Measurements from ENCODE around the gene INPP4B.

The INPP4B gene

GRCh38 chr4:142101401-142101800 is 744.7 kb downstream of the INPP4B start:
- Histone ChIP-seq H3K9ac (no peak overlapping the region), H3K27me3 (ENCODE audit: insufficient read depth, low read depth) (no peaks in the 10 kb centered on the region), H3K4me1 (ENCODE audit: low read depth, poor library complexity, severe bottlenecking) (no peaks in the 10 kb centered on the region), H3K36me3 (ENCODE audit: insufficient read depth) (no peaks in the 10 kb centered on the region), H3K4me2 (no peak overlapping the region), H3K79me2 (ENCODE audit: insufficient read depth, low read depth) (no peaks in the 10 kb centered on the region), H4K20me1 (ENCODE audit: insufficient read depth) (no peaks in the 10 kb centered on the region), H3K27ac (no peak overlapping the region), H2AFZ (ENCODE audit: low read depth) (no peak overlapping the region), H3K4me3 (IDR thresholded peaks at IDR 0.05; ENCODE audit: insufficient read depth, low read depth, low read length) (no peak overlapping the region)
- no peak for TF ChIP-seq CTCF (conservative IDR thresholded peaks at IDR 0.05; ENCODE audit: low read depth, low read length)

GRCh38 chr4:142100941-142101340 is 745.2 kb downstream of the INPP4B start:
- TF ChIP-seq CTCF (conservative IDR thresholded peaks at IDR 0.05; ENCODE audit: low read depth, low read length), result no peak
- H3K4me2 ChIP-seq, result no peak overlapping the region
- H3K79me2 ChIP-seq (ENCODE audit: insufficient read depth, low read depth), result no peaks in the 10 kb centered on the region
- H3K27me3 ChIP-seq (ENCODE audit: insufficient read depth, low read depth), result no peaks in the 10 kb centered on the region
- no peak overlapping the region for H2AFZ ChIP-seq (ENCODE audit: low read depth)
- no peaks in the 10 kb centered on the region for H3K36me3 ChIP-seq (ENCODE audit: insufficient read depth)
- no peak overlapping the region for H3K27ac ChIP-seq
- H3K4me1 ChIP-seq (ENCODE audit: low read depth, poor library complexity, severe bottlenecking), result no peaks in the 10 kb centered on the region
- H3K4me3 ChIP-seq (IDR thresholded peaks at IDR 0.05; ENCODE audit: insufficient read depth, low read depth, low read length), result no peak overlapping the region
- H3K9ac ChIP-seq, result no peak overlapping the region
- H4K20me1 ChIP-seq (ENCODE audit: insufficient read depth), result no peaks in the 10 kb centered on the region

- H3K27ac ChIP-seq, result no peak overlapping the region
- no peak overlapping the region for H3K4me3 ChIP-seq (IDR thresholded peaks at IDR 0.05; ENCODE audit: insufficient read depth, low read depth, low read length)
- H4K20me1 ChIP-seq (ENCODE audit: insufficient read depth), result no peaks in the 10 kb centered on the region
- no peak for TF ChIP-seq CTCF (conservative IDR thresholded peaks at IDR 0.05; ENCODE audit: low read depth, low read length)
- H3K36me3 ChIP-seq (ENCODE audit: insufficient read depth), result no peaks in the 10 kb centered on the region
- H3K27me3 ChIP-seq (ENCODE audit: insufficient read depth, low read depth), result no peaks in the 10 kb centered on the region
- H3K9ac ChIP-seq, result no peak overlapping the region
- H3K4me2 ChIP-seq, result no peak overlapping the region
- H3K4me1 ChIP-seq (ENCODE audit: low read depth, poor library complexity, severe bottlenecking), result no peaks in the 10 kb centered on the region
- no peak overlapping the region for H2AFZ ChIP-seq (ENCODE audit: low read depth)
- no peaks in the 10 kb centered on the region for H3K79me2 ChIP-seq (ENCODE audit: insufficient read depth, low read depth)
Measured at GRCh38 chr4:142098900-142099545, 747.1 kb downstream of the INPP4B start.

DNA sequence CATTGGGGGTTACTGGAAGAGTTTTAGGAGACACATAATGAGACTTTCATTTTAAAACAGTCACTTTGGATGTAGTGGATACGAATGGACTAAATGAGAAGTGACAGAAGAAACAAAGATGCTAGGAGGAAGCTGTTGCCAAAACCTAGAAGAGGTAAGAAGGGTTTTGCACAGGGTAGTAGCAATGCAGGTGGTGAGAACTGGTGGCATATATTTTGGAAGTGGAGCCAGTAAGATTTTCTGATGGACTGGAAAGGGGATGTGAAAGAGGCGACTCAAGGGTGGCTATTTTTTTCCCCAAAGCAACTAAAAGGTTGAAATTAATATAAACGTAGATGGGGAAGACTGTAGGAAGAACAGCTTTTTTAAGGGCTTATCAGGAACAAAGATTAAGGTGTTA is 747.7 kb downstream of the INPP4B start:
- no peak overlapping the region for H3K27ac ChIP-seq
- no peak overlapping the region for H2AFZ ChIP-seq (ENCODE audit: low read depth)
- no peak for TF ChIP-seq CTCF (conservative IDR thresholded peaks at IDR 0.05; ENCODE audit: low read depth, low read length)
- H3K36me3 ChIP-seq (ENCODE audit: insufficient read depth), result no peaks in the 10 kb centered on the region
- H4K20me1 ChIP-seq (ENCODE audit: insufficient read depth), result no peaks in the 10 kb centered on the region
- no peak overlapping the region for H3K4me2 ChIP-seq
- H3K9ac ChIP-seq, result no peak overlapping the region
- H3K4me3 ChIP-seq (IDR thresholded peaks at IDR 0.05; ENCODE audit: insufficient read depth, low read depth, low read length), result no peak overlapping the region
- no peaks in the 10 kb centered on the region for H3K79me2 ChIP-seq (ENCODE audit: insufficient read depth, low read depth)
- no peaks in the 10 kb centered on the region for H3K27me3 ChIP-seq (ENCODE audit: insufficient read depth, low read depth)
- no peaks in the 10 kb centered on the region for H3K4me1 ChIP-seq (ENCODE audit: low read depth, poor library complexity, severe bottlenecking)

Measured in KMS-11 (cell line).